PC-3 (cell line): ENCODE results near the gene KRTAP29-1. TPM values are rescaled to one million over a fixed set of nuclear protein-coding genes. Genes with fewer than 3 reads are reported as not detected.
"Not testable (repeated sequence)": the region's sequence is repeated elsewhere in the genome, so short reads cannot be mapped to it uniquely, and the experiment has no call there.

Experiments
- ATAC-seq: fragments of 200-7000 bp; cut with Tn5 transposase; 2 replicates; pipeline ENCODE4 v1.9.1; 2020; ENCODE audit warnings: mild to moderate bottlenecking, moderate library complexity
- BruUV-seq: library from RNA; stranded (reverse); fragments of 400-500 nt; replicated peaks from 2 replicates; lab custom pipeline; 2021; lab: Mats Ljungman, UMichigan
- CTCF ChIA-PET: fragments of 300-600 bp; sonication (Branson Sonifier 250); formaldehyde crosslinking; loops from one replicate; lab custom pipeline; 2022; ENCODE audit warnings: antibody characterized with exemption; lab: Charles Lee
- POLR2A ChIA-PET: fragments of 300-600 bp; sonication (Branson Sonifier 250); formaldehyde crosslinking; loops from one replicate; lab custom pipeline; 2022; ENCODE audit warnings: antibody characterized with exemption; ENCODE audit not compliant: unreplicated experiment; lab: Charles Lee
- DNase-seq: peaks from one replicate; pipeline ENCODE4 v3.0.0-alpha.2; 2015
- H2AFZ ChIP-seq: fragments of 300-600 bp; sonication (generic); 2 replicates; pipeline ENCODE4 v1.6.0; 2016; ENCODE audit warnings: antibody characterized with exemption, low read length
- H3F3A ChIP-seq: fragments of 300-600 bp; sonication (generic); one replicate; pipeline ENCODE4 v1.6.0; 2017; ENCODE audit warnings: antibody characterized with exemption, low read length, control low read depth, mild to moderate bottlenecking; ENCODE audit not compliant: unreplicated experiment
- H3K27ac ChIP-seq: fragments of 300-600 bp; sonication (generic); 2 replicates; pipeline ENCODE4 v1.5.1; 2016; ENCODE audit warnings: mild to moderate bottlenecking, low read length
- H3K27me3 ChIP-seq: fragments of 300-600 bp; sonication (generic); 2 replicates; pipeline ENCODE4 v1.6.1; 2016; ENCODE audit warnings: low read length, mixed read lengths
- H3K36me3 ChIP-seq: fragments of 300-600 bp; sonication (generic); 2 replicates; pipeline ENCODE4 v1.6.1; 2016; ENCODE audit warnings: low read depth, mixed run types, low read length, mixed read lengths
- H3K4me1 ChIP-seq: fragments of 300-600 bp; sonication (generic); 2 replicates; pipeline ENCODE4 v1.5.1; 2016; ENCODE audit warnings: low read length; ENCODE audit not compliant: insufficient read depth
- H3K4me2 ChIP-seq: fragments of 300-600 bp; sonication (generic); 2 replicates; pipeline ENCODE4 v1.6.0; 2016; ENCODE audit warnings: low read length
- H3K4me3 ChIP-seq: fragments of 300-600 bp; sonication (generic); 2 replicates; pipeline ENCODE4 v1.5.1; 2016; ENCODE audit warnings: mild to moderate bottlenecking, low read length, mixed read lengths
- H3K79me2 ChIP-seq: fragments of 300-600 bp; sonication (generic); 2 replicates; pipeline ENCODE4 v1.6.1; 2017; ENCODE audit warnings: low read length, mixed read lengths
- H3K9ac ChIP-seq: fragments of 300-600 bp; sonication (generic); 2 replicates; pipeline ENCODE4 v1.6.0; 2016; ENCODE audit warnings: mild to moderate bottlenecking, low read length
- H3K9me2 ChIP-seq: fragments of 300-600 bp; sonication (generic); replicated peaks from 2 replicates; pipeline ENCODE4 v1.6.1; 2016; ENCODE audit warnings: mixed run types, low read length, mixed read lengths
- H3K9me3 ChIP-seq: fragments of 300-600 bp; sonication (generic); 2 replicates; pipeline ENCODE4 v1.6.1; 2016; ENCODE audit warnings: low read length, mixed read lengths
- H4K20me1 ChIP-seq: fragments of 300-600 bp; sonication (generic); 2 replicates; pipeline ENCODE4 v1.6.1; 2016; ENCODE audit warnings: low read length, mixed read lengths
- EZH2 ChIP-seq: fragments of 300-600 bp; sonication (generic); IDR thresholded peaks from one replicate; pipeline ENCODE4 v1.6.1; 2017; ENCODE audit warnings: antibody characterized with exemption, mild to moderate bottlenecking, low read length; ENCODE audit not compliant: unreplicated experiment
- EZH2phosphoT487 ChIP-seq: fragments of 300-600 bp; sonication (generic); IDR thresholded peaks from 2 replicates; pipeline ENCODE4 v1.6.1; 2018; ENCODE audit warnings: mild to moderate bottlenecking, antibody characterized with exemption, low read length, borderline replicate concordance
- intact Hi-C: fragments of 100-400 bp; cut with micrococcal nuclease; formaldehyde crosslinking; loops from 2 replicates; pipeline ENCODE4 v1.9.0; 2023
- total RNA-seq: library from RNA; depleted of rRNA; stranded (reverse); fragments of >200 nt; gene quantifications from 2 replicates; pipeline ENCODE4 v1.2.3, GENCODE V29; 2014
- TF ChIP-seq, protein P1 (sequence below): fragments of 300-600 bp; sonication (generic); conservative IDR thresholded peaks from 2 replicates; pipeline ENCODE4 v1.5.1; 2017; ENCODE audit warnings: antibody characterized with exemption, low read depth, mild to moderate bottlenecking, low read length

KRTAP29-1 gene
- total RNA-seq, 1 experiment from 2014 or later = not detected

DNA sequence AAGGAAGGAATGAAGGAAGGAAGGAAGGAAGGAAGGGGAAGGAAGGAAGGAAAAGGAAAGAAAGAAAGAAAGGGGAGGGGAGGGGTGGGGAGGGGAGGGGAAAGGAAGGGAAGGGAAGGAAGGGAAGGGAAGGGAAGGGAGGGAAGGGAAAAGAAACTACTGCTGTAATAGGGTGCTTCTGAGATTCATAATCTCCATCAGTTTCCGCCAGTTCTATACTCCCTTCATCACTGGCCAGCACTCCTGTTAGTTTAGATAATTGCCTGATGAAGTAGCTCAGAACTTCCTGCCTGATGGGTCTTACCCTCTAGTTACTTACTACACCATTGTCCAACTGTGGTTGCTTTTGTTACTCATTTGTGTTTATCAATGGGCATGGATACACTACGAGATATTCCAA, 39.4 kb downstream of the KRTAP29-1 start:
- Histone ChIP-seq H2AFZ (no peak overlapping the region), H3F3A (no peaks in the 10 kb centered on the region), H3K9me2 (no peaks in the 10 kb centered on the region), H3K9ac (no peak overlapping the region), H3K9me3 (no peaks in the 10 kb centered on the region), H3K27me3 (no peaks in the 10 kb centered on the region), H4K20me1 (no peaks in the 10 kb centered on the region), H3K4me2 (no peak overlapping the region), H3K4me3 (no peak overlapping the region), H3K36me3 (no peaks in the 10 kb centered on the region), H3K27ac (no peak overlapping the region), H3K79me2 (no peaks in the 10 kb centered on the region), H3K4me1 (no peaks in the 10 kb centered on the region)
- ChIA-PET POLR2A (no interaction called here), CTCF (no interaction called here)
- no peak for DNase-seq
- intact Hi-C loops = no loop called here
- TF ChIP-seq EZH2 (no peak), EZH2phosphoT487 (no peak)
- TF ChIP-seq, protein P1, sequence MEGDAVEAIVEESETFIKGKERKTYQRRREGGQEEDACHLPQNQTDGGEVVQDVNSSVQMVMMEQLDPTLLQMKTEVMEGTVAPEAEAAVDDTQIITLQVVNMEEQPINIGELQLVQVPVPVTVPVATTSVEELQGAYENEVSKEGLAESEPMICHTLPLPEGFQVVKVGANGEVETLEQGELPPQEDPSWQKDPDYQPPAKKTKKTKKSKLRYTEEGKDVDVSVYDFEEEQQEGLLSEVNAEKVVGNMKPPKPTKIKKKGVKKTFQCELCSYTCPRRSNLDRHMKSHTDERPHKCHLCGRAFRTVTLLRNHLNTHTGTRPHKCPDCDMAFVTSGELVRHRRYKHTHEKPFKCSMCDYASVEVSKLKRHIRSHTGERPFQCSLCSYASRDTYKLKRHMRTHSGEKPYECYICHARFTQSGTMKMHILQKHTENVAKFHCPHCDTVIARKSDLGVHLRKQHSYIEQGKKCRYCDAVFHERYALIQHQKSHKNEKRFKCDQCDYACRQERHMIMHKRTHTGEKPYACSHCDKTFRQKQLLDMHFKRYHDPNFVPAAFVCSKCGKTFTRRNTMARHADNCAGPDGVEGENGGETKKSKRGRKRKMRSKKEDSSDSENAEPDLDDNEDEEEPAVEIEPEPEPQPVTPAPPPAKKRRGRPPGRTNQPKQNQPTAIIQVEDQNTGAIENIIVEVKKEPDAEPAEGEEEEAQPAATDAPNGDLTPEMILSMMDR = no peak
- ATAC-seq = no peak
- BruUV-seq = no TSS peak

GRCh38 chr17:41258406-41258805, 44.2 kb downstream of the KRTAP29-1 start:
- Histone ChIP-seq H3K79me2 (no peaks in the 10 kb centered on the region), H3K9me2 (no peaks in the 10 kb centered on the region), H3K4me1 (no peaks in the 10 kb centered on the region), H3K27me3 (no peaks in the 10 kb centered on the region), H3F3A (no peaks in the 10 kb centered on the region), H4K20me1 (no peaks in the 10 kb centered on the region), H2AFZ (no peak overlapping the region), H3K9ac (no peak overlapping the region), H3K36me3 (no peaks in the 10 kb centered on the region), H3K4me3 (no peak overlapping the region), H3K9me3 (no peaks in the 10 kb centered on the region), H3K27ac (no peak overlapping the region), H3K4me2 (no peak overlapping the region)
- CTCF ChIA-PET = no interaction called here
- ATAC-seq (no peak), DNase-seq (no peak)
- POLR2A ChIA-PET = no interaction called here
- no TSS peak for BruUV-seq
- TF ChIP-seq EZH2phosphoT487 (no peak), EZH2 (no peak)
- TF ChIP-seq, protein P1 = no peak
- intact Hi-C loops = no loop called here

DNA sequence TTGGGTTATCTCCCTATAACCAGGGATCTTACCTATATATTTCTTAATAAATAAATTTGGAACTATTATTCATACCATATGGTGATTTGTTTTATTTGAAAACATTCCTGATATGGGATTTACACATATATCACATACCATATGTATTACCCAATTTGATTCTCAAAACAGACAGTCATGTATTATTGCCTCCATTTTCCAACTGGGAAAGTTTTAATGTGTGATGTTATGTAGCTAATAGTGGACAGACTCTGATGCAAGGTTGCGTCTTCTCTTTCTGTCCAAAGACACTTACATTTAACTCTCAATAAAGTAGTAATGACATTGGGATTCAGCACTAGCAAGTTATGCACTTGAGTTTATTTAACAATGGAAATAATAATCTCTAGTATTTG, 46.4 kb downstream of the KRTAP29-1 start:
- H4K20me1 ChIP-seq = no peaks in the 10 kb centered on the region
- intact Hi-C loops = no loop called here
- no peaks in the 10 kb centered on the region for H3K79me2 ChIP-seq
- ATAC-seq (no peak), DNase-seq (no peak)
- no peaks in the 10 kb centered on the region for H3K27me3 ChIP-seq
- H3K4me3 ChIP-seq = no peak overlapping the region
- no peaks in the 10 kb centered on the region for H3F3A ChIP-seq
- CTCF ChIA-PET = no interaction called here
- H3K9me2 ChIP-seq = no peaks in the 10 kb centered on the region
- H3K4me2 ChIP-seq = no peak overlapping the region
- H3K4me1 ChIP-seq = no peaks in the 10 kb centered on the region
- no TSS peak for BruUV-seq
- H3K27ac ChIP-seq = no peak overlapping the region
- H3K36me3 ChIP-seq = no peaks in the 10 kb centered on the region
- H2AFZ ChIP-seq = no peak overlapping the region
- H3K9me3 ChIP-seq = no peaks in the 10 kb centered on the region
- H3K9ac ChIP-seq = no peak overlapping the region
- POLR2A ChIA-PET = no interaction called here
- TF ChIP-seq, protein P1 = no peak
- TF ChIP-seq EZH2phosphoT487 = no peak
- no peak for TF ChIP-seq EZH2

GRCh38 chr17:41255381-41256290, 47.0 kb downstream of the KRTAP29-1 start, which contains the start of gene KRTAP9-9:
TSS of gene KRTAP9-9 (plus strand) at chr17:41255384.
- H4K20me1 ChIP-seq, BruUV-seq, intact Hi-C loops, H3K4me1 ChIP-seq, ATAC-seq, H3K36me3 ChIP-seq, H3K27ac ChIP-seq, H3K79me2 ChIP-seq, H3K9me3 ChIP-seq, H2AFZ ChIP-seq, CTCF ChIA-PET, H3K4me3 ChIP-seq, H3K9ac ChIP-seq, DNase-seq, POLR2A ChIA-PET, H3F3A ChIP-seq, H3K9me2 ChIP-seq, H3K27me3 ChIP-seq, H3K4me2 ChIP-seq: not testable (repeated sequence)
